Subcutaneous abdominal adipose tissue (tissue), 5 donors: ENCODE results near the gene RET.

Source experiments
- H3K27ac ChIP-seq: one replicate; pipeline ENCODE4 v1.7.0; 2013; ENCODE audit warnings: low read depth, mild to moderate bottlenecking, inconsistent platforms, low read length, moderate library complexity
- H3K27me3 ChIP-seq, 5 donors: one replicate each; pipeline ENCODE4 v1.7.0; 2013; ENCODE audit warnings: low read length in 5 of 5, inconsistent platforms in 1 of 5; ENCODE audit not compliant: control insufficient read depth in 5 of 5, insufficient read depth in 4 of 5
- H3K36me3 ChIP-seq, 5 donors: one replicate each; pipeline ENCODE4 v1.7.0; 2013; ENCODE audit warnings: low read length in 5 of 5; ENCODE audit not compliant: control insufficient read depth in 5 of 5, insufficient read depth in 5 of 5
- H3K4me1 ChIP-seq, 5 donors: one replicate each; pipeline ENCODE4 v1.7.0; 2013; ENCODE audit warnings: low read length in 5 of 5, mild to moderate bottlenecking in 3 of 5, moderate library complexity in 1 of 5; ENCODE audit not compliant: control insufficient read depth in 5 of 5, insufficient read depth in 5 of 5
- H3K4me3 ChIP-seq, 5 donors: one replicate each; pipeline ENCODE4 v1.7.0; 2013; ENCODE audit warnings: low read length in 5 of 5, low read depth in 1 of 5
- H3K9ac ChIP-seq, 5 donors: one replicate each; pipeline ENCODE4 v1.7.0; 2013; ENCODE audit warnings: low read length in 5 of 5, mild to moderate bottlenecking in 4 of 5, moderate library complexity in 3 of 5
- H3K9me3 ChIP-seq, 5 donors: one replicate each; pipeline ENCODE4 v1.7.0; 2013; ENCODE audit warnings: low read length in 5 of 5; ENCODE audit not compliant: control insufficient read depth in 5 of 5
- donor health status: healthy.
- donor health status: healthy.
- donor health status: healthy.
- donor health status: healthy.
- donor health status: healthy.

The RET gene

GRCh38 chr10:43102063-43102828, 25.4 kb downstream of the RET start:
- H3K4me1 ChIP-seq: peaks cover 0 to 14% (median 13%) of the 10 kb centered on the region in 5 donors
- no peaks in the 10 kb centered on the region for H3K36me3 ChIP-seq
- no peak overlapping the region for H3K9ac ChIP-seq
- no peak overlapping the region for H3K27ac ChIP-seq
- no peaks in the 10 kb centered on the region for H3K9me3 ChIP-seq
- no peak overlapping the region for H3K4me3 ChIP-seq
- H3K27me3 ChIP-seq: peaks cover 1 to 16% (median 12%) of the 10 kb centered on the region in 5 donors

GRCh38 chr10:43105102-43105955, 28.5 kb downstream of the RET start:
- Histone ChIP-seq H3K36me3 (no peaks in the 10 kb centered on the region), H3K27ac (no peak overlapping the region), H3K4me1 (peaks cover 0 to 14% (median 13%) of the 10 kb centered on the region in 5 donors), H3K9ac (peak overlapping the region in 4 of 5 donors; percentile 29 to 68 (median 36)), H3K4me3 (peak overlapping the region; percentile 63 to 76 (median 70)), H3K27me3 (peaks cover 0 to 16% (median 7%) of the 10 kb centered on the region in 5 donors), H3K9me3 (no peaks in the 10 kb centered on the region)

GRCh38 chr10:43105956-43106229, 29.0 kb downstream of the RET start:
- peaks cover 0 to 17% (median 13%) of the 10 kb centered on the region in 5 donors for H3K4me1 ChIP-seq
- no peaks in the 10 kb centered on the region for H3K9me3 ChIP-seq
- H3K36me3 ChIP-seq: no peaks in the 10 kb centered on the region
- no peak overlapping the region for H3K9ac ChIP-seq
- peaks cover 0 to 16% (median 7%) of the 10 kb centered on the region in 5 donors for H3K27me3 ChIP-seq
- H3K27ac ChIP-seq: no peak overlapping the region
- peak overlapping the region in 1 of 5 donors; percentile 73 for H3K4me3 ChIP-seq

- Histone ChIP-seq H3K36me3 (no peaks in the 10 kb centered on the region), H3K27me3 (peaks cover 0 to 16% (median 5%) of the 10 kb centered on the region in 5 donors), H3K27ac (no peak overlapping the region), H3K4me3 (no peak overlapping the region), H3K9ac (no peak overlapping the region), H3K4me1 (peaks cover 0 to 17% (median 13%) of the 10 kb centered on the region in 5 donors), H3K9me3 (no peaks in the 10 kb centered on the region)
Observed at GRCh38 chr10:43106256-43107091, 29.6 kb downstream of the RET start.

GRCh38 chr10:43108951-43109350, 32.1 kb downstream of the RET start:
- Histone ChIP-seq H3K4me1 (peaks cover 0 to 17% (median 13%) of the 10 kb centered on the region in 5 donors), H3K27ac (no peak overlapping the region), H3K27me3 (peaks cover 0 to 8% (median 3%) of the 10 kb centered on the region in 5 donors), H3K9ac (no peak overlapping the region), H3K36me3 (no peaks in the 10 kb centered on the region), H3K4me3 (no peak overlapping the region), H3K9me3 (no peaks in the 10 kb centered on the region)

- Histone ChIP-seq H3K36me3 (no peaks in the 10 kb centered on the region), H3K4me3 (no peak overlapping the region), H3K9ac (no peak overlapping the region), H3K9me3 (no peaks in the 10 kb centered on the region), H3K27ac (no peak overlapping the region), H3K4me1 (peaks cover 0 to 14% (median 10%) of the 10 kb centered on the region in 5 donors), H3K27me3 (peaks cover 0 to 4% (median 0%) of the 10 kb centered on the region in 5 donors)
Observed at GRCh38 chr10:43109671-43110249, 32.9 kb downstream of the RET start.

- Histone ChIP-seq H3K4me1 (peaks cover 0 to 7% (median 3%) of the 10 kb centered on the region in 5 donors), H3K27me3 (no peaks in the 10 kb centered on the region), H3K9ac (no peak overlapping the region), H3K4me3 (no peak overlapping the region), H3K27ac (no peak overlapping the region), H3K36me3 (no peaks in the 10 kb centered on the region), H3K9me3 (no peaks in the 10 kb centered on the region)
Observed at GRCh38 chr10:43110338-43111071, 33.6 kb downstream of the RET start.

- no peaks in the 10 kb centered on the region for H3K36me3 ChIP-seq
- H3K27me3 ChIP-seq: no peaks in the 10 kb centered on the region
- no peak overlapping the region for H3K27ac ChIP-seq
- H3K4me3 ChIP-seq: no peak overlapping the region
- peaks cover 0 to 4% (median 0%) of the 10 kb centered on the region in 5 donors for H3K4me1 ChIP-seq
- H3K9ac ChIP-seq: no peak overlapping the region
- H3K9me3 ChIP-seq: no peaks in the 10 kb centered on the region
Observed at GRCh38 chr10:43111101-43111500, 34.2 kb downstream of the RET start.
